GM18870 (cell line): ENCODE measurements around the gene BICD2.
"Not testable (repeated sequence)": the region's sequence is repeated elsewhere in the genome, so short reads cannot be mapped to it uniquely, and the experiment has no call there.

Source experiments
- ATAC-seq: cut with Tn5 transposase; IDR thresholded peaks from one replicate; pipeline ENCODE4 v1.9.1; 2021; ENCODE audit warnings: moderate library complexity; ENCODE audit not compliant: unreplicated experiment

The BICD2 gene

DNA sequence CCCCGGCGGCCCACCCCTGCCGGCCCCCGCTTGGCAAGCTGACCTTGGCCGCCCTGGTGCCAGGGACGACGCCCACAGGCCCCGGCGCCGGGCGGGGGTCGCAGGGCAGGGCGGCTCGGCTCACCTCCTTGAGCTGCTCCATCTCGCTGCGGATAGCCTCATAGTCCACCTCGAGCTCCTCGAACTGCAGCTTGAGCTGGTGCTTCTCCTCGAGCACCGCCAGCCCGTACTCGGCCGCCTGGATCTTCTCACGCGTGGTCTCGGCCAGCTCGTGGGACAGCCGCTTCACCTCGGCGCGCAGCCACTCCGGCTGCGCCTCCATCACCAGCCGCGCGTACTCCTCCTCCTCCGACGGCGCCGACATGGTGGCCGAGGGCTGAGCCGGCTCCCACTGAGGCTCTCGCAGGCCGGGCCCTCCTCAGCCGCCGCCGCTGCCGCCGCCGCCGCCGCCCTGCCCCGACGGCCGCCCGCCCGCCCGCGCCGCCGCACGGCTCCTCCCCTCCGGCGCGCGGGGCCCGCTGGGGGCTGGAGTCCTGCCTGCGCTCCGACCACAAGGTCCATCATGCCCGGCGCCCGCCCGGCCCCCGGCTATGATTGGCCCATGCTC lies at the start of gene BICD2:
TSS of gene BICD2 (minus strand) at position 453 of the 607 bp plus-strand sequence. CDS start at position 364, 89 bp downstream.
- peak; percentile 75 for ATAC-seq

GRCh38 chr9:92809629-92810326 lies 45.1 kb upstream of the BICD2 start:
- not testable (repeated sequence) for ATAC-seq

- no peak for ATAC-seq
Measured at GRCh38 chr9:92808726-92809451, 44.3 kb upstream of the BICD2 start.

GRCh38 chr9:92807757-92808725 lies 43.4 kb upstream of the BICD2 start:
- ATAC-seq: no peak

- no peak for ATAC-seq
Measured at GRCh38 chr9:92807031-92807756, 42.6 kb upstream of the BICD2 start.

- no peak for ATAC-seq
Measured at GRCh38 chr9:92804727-92805126, 40.1 kb upstream of the BICD2 start.

GRCh38 chr9:92798358-92798757 lies 33.7 kb upstream of the BICD2 start:
- no peak for ATAC-seq

DNA sequence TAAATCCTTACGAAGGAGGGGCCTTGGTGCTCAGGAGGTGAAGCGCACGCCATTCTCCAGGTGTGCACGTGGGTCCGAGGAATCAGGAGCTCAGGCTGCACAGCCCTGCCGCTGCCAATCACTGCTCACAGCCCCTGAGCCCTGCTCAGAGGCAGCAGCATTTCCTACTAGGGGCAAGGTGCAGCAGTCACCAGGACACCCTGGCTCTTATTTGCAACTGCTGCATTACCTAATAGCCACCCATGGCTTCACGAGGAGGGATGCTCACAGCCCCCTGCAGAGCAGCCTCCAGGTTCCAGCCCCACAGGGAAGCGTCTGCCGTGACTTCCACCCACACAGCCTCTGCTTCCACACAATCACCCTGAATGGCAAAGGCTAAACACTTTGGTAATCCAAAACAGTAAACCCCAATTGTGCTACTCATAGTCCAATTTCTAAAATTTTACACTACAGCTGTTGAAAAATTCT lies 31.7 kb upstream of the BICD2 start:
- ATAC-seq: not testable (repeated sequence)

DNA sequence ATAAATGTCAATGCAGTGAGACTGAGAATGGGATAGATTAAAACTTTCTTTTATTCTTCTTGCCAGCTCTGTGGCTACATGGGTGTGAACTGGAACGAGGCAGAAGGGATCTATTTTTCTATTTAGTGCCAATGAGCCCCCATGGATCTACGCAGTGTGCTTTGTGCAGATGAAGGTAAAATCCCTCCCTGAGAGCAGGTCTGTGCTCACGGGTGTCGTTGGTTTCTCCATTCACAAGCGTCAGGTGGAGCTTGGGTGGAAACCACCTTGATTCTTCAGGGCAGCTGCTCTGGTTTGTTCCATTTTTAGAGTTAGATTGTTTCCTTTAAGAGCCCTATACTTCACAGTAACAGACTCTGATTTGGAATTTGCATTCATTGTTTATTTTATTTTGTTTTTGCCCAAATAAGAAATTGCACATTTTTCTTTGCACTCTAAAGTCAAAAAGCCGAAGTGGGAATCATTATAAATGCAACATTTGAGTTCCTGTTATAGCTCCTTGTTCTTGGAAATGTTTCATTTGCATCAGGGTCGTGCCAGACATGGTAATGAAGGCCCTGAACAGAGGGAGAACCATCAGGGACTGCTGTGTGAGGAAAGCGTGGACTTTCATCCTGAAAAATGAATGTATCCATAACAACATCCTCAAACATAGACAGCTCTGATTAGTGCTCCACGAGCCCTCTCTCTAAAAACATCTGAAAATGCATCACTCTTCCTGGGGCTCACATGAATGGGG lies 31.1 kb upstream of the BICD2 start:
- no peak for ATAC-seq

DNA sequence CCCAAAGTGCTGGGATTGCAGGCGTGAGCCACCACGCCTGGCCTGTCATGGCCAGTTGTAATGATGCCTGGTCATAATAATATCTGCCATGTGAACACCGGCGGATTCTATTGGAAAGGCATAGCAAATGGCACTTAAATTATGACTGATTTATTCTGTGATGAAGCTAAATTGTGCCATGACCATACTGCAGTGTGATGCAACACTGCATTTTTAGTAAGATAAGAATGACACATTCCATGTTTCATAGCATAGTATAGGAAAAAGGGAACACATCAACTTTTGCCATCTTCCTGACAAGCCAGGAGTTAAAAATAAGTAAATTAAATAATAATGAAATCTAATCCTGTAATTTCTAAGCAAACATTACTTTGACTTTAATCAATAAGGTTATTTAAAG lies 30.4 kb upstream of the BICD2 start:
- no peak for ATAC-seq

DNA sequence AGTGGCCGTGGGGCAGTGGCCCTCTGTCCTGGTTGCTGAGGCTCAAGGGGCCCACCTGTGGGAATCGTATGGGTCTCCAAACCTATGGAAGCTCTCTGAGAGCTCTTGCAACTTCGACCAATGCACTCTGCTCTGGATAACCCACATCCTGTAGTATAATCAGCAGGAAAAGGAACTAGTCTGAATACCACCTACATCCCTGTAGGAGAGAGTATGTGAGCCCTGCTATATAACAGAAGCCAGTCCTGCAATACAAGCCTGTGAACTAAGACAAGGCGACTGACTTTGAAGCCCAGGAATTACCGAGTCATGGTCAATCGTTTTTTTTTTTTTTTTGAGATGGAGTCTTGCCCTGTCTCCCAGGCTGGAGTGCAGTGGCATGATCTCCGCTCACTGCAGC lies 29.8 kb upstream of the BICD2 start:
- ATAC-seq: no peak

- ATAC-seq: peak; percentile 47
Measured at GRCh38 chr9:92790542-92791527, 26.2 kb upstream of the BICD2 start.

DNA sequence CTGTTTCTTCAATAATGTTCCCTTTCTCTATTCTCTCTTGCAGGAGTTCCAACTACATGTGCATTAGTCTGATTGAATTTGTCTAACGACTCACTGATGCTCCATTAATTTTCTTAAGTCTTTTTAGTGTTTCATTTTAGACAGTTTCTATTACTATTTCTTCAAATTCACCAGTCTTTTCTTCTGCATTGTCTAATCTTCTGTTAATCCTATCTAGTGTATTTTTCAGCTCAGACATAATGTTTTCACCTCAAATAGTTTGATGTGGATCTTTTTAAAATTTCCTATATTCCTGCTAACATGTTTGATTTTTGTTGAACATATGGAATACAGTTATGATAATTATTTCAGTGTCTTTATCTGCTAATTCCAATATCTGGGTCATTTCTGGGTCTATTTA lies 21.7 kb upstream of the BICD2 start:
- no peak for ATAC-seq

DNA sequence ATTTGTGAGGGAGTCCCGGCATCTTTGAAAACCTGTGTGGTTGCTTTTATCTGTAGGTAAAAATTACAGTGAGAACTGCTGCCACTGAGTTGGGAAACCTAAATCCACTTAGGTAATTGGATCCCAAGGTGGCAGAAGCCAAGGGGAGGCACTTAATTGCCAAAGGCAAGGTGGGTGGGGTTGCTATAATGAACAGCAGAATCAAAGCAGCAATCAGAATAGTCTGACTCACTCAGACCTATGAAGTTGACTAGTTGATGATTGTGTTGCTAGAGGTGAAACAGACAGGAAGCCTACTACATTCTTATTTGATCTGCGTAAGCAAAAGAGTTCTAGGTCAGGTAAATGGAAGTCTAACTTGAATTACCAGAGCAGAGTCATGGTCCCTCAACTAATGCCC lies 17.3 kb upstream of the BICD2 start:
- no peak for ATAC-seq

GRCh38 chr9:92780206-92780605 lies 15.6 kb upstream of the BICD2 start:
- ATAC-seq: no peak

GRCh38 chr9:92775466-92775865 lies 10.8 kb upstream of the BICD2 start:
- ATAC-seq: no peak

DNA sequence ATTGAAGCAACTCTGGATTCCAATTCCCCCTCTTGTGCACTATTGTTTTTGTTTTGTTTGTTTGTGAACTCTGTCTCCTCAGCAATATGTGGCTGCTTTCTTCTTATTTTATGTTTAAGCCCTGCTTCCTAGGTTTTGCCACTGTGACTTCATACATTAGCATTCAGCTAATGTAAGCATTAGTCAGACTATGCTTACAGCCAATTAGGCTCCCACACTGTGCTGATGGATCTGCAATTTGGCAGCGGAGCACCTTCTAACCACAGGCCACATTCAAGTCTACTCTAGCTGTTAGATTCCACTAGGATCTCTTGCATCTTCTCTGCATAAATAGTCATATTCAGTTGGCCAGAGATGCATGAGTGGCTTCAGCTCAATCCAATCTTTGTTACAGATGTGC lies 9.6 kb upstream of the BICD2 start:
- ATAC-seq: no peak

GRCh38 chr9:92773810-92774209 lies 9.2 kb upstream of the BICD2 start:
- ATAC-seq: no peak
